ENCODE data around the gene EIPR1.

Gene EIPR1

DNA sequence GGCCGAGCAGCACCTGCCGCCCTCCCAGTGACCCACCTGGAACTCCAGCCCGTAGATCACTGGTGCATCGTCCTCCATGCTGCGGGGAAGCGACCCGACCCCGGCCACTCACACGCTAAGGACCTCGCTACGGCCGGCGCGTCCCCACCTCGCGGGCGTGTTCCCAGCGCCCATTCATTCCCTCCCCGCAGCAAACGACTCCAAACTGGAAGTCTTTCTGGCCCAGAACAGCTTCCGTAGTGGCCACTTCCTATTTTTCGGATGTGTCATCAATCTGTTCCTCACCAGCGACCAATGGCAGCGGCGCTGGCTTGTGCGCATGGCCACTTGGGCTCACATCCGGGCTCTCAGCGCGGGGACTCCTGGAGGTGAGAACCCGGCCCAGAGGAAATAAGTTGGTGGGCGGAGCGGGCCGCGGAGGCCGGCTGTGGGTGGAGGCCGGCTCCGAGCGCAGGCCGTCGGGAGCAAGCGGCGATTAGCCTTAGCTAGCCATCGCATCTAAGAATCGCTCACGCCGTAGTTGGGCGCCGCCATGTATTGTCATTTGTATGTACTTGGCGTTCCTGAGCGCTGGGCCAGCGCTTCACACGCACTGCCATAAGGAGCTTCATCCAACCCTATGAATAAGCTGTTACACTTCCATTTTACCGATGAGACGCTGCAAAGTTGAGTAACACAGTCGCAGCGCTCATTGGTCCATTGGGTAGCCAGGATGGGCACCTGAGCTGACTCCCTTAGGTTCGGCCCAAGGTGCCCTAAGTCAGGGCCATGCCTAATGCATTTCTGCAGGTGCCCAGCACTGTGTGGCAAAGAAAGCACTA lies at the start of gene EIPR1:
Gene EIPR1, minus strand, starts transcription at position 207 of the 821 bp plus-strand sequence. Its CDS starts 129 bp downstream, at position 78.
- peak; percentile 95 for DNase-seq

GRCh38 chr2:3427272-3427671 lies 49.7 kb upstream of the EIPR1 start:
- no peak for DNase-seq

- no peak for DNase-seq
Observed at GRCh38 chr2:3426615-3427014, 49.0 kb upstream of the EIPR1 start.

DNA sequence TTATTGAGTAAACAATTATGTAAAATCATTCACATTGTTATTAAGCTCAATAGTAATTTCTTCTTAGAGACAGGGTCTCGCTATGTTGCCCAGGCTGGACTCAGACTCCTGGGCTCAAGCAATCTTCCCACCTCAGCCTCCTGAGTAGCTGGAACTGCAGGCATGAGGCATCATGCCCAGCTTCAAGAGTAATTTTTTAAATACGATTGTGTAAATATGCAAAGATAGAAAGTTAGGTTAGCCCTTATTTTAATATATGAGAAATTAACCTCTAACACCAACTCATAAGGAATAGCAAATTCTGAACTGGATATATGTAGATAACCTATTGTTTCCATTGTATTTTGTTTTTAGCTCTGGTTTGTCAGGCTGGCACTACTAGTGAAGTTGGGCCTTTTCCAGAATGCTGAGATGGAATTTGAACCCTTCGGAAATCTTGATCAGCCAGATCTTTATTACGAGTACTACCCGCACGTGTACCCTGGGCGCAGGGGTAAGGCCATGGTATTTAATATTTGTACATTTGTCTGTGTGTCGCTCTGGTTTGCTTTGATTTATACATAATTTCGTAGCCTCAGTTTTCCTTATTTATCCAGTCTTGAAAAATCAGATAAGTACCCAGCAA lies 46.7 kb upstream of the EIPR1 start:
- DNase-seq: no peak

- peak; percentile 7 for DNase-seq
Observed at GRCh38 chr2:3423492-3424170, 46.0 kb upstream of the EIPR1 start.

DNA sequence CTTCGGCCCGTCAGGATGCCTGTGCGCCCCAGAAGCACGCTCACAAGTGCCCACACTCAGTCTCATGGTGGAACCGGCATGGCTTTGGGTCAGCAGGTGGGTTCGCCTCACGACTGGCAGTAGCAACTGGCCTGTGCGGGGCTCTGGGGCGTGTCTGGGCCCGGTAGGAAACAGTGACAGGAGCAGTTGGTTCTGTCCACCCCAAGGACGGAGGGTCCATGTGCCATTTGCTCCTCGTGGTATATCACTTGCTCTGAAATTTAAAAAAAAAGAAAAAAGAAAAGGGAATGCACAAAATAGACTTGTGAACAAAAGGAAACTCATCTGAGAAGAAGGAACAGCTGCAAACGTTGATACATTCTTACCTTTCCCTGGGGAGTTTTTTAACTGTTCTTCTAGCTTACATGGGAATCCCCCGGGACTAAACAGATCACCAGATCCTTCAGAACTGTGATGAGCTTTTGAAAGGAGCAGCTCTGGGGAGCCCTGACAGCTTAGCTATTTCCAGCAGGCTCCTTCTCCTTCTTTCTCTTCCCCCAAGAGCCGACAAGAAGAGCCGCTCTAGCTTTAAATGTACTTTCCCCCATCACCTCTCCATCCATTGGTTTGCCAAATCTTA lies 44.7 kb upstream of the EIPR1 start:
- DNase-seq: no peak

DNA sequence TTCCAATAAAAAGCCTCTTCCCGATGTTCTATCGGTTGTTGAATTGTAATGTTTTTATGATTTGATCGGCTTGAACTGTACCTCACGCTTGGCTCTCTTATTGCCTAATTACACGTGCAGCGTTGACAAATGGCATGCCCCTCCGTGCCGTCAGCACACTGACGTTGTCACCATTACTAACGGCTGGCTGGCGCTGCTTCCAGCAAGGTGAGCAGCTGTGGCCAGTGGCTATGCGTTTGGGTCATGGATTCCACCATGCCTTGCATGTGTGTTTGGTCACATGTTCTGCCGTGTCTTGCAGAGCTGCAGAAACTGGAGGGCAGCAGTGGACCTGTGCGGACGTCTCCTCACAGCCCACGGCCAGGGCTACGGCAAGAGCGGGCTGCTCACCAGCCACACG lies 44.0 kb upstream of the EIPR1 start:
- no peak for DNase-seq

DNA sequence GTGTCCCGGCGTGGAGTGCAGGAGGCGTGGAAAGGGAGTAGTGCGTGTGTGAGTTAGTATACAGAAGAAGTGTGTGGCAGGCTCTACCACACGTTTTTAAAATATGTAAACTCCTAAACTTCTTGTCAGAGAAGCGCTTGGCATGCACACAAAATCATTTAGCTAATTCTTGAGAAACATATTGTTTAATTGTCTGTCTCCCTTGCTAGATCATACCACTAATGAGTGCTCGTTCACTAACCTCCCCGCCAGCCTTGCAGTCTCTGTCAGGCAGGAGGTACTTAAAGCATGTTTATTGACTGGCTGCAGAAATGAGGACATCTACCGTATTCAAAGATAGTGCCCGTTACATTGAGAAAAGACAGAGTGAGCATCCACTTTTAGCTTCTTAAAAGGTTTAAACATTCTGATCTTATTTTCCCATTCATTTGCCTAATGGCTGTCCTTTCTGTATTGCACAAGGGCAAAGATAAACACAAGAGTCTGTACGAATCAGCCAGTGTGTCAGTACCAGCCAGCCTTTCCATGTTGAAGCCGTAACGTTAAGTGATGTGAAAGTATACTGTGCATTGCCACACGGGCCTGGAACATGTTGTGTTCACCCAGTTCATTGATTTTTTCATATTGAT lies 43.3 kb upstream of the EIPR1 start:
- DNase-seq: no peak

DNA sequence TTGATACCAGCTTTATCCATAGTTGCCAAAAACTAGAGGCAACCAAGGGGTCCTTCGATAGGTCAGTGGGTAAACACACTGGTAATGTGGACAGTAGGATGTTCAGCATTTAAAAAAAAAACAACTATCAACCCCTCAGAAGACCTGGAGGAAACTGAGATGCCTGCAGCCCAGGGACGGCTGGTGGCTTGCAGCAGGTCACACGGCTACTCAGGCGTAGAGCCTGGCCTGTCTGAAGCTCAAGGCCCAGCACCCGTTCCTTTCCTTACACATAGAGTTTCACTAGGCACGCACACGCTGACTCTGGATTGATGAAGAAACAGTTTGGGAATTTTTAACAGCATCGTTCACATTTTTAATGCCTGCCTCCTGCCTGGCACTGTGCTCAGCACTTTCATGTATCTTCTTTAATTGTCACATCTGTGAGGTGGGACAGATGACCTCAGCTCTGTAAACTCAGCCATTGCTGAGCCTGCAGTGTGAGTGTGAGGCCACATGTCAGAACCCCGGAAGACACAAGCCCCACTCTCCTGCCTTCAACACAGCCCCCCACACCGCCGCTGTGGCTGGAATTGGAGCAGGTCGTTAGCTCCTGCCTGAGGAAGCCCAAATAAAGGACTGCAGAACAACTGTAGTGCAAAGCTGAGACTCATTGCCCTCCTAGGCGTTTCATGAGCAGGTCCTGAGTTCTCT lies 42.6 kb upstream of the EIPR1 start:
- no peak for DNase-seq

GRCh38 chr2:3418766-3419404 lies 41.3 kb upstream of the EIPR1 start:
- no peak for DNase-seq

DNA sequence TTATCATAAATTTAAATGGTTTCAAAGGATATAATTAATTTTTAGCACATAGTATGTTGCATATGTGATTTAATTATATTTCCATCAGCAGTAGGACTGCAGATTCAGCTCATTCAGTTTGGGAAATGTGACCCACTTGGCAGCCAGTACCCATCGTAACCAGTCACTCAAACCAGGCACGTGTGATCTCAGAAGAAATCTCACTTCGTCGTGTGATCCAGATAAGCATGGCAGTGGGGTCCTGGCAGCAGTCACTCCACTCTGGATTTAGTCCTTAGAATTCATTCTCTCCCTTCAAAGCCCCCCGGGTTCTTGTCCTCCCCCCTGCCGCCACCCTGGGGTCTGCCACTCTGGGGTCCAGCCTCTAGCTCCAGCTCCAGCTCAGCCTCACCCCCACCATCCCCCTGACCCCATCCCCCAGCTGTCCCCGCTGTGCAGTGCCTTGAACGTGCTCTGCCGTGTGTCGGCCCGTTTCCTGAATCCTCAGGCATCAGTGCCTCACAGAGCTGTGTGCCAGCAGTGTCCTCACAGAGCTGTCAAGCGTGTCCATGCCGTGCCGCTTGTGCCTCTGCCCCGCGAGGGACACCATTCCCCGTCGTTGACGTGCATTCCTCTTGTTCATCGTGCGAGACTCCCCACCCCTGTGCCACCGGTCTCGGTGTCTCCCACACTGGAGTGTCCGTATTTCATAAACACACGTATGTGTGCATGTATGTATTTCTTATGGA lies 36.7 kb upstream of the EIPR1 start:
- DNase-seq: no peak

DNA sequence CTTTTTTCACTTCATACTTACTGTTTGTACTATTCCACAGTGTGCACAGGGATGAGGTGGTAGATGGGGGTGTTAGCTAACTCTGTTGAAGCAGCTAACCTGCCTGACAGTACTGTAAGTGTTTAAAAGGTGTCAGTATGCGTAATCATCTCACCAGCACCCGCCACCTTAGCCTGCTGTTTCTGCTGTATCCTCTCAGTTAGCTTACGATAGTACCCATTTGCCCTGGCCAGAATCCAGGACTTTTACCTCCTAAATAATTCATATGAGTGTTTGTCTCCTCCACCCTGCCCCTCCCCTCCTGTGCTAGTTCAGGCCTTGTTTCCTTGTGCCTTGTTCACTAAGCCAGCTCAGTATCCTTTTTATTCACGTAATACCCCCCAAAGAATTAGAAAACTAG lies 36.1 kb upstream of the EIPR1 start:
- no peak for DNase-seq

DNA sequence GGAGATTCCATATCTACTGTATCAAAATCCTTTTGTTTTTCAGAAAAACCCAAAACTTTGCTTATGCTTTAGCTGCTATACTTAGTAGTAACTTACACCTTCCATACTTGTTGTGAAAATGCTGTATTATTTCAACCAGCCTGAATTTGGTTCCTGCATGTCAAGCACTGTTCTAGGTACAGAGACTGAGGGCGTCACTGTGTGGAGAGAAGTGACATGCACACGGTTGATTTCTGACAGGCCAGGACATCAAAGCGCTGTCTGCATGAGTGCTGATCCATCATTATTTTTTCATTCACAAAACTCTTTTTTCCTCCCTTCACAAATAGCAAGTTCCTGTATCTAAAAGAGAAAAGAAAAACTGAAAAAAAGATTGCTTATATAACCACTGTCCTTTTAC lies 33.5 kb upstream of the EIPR1 start:
- DNase-seq: no peak

GRCh38 chr2:3409627-3410170 lies 32.1 kb upstream of the EIPR1 start:
- no peak for DNase-seq

DNA sequence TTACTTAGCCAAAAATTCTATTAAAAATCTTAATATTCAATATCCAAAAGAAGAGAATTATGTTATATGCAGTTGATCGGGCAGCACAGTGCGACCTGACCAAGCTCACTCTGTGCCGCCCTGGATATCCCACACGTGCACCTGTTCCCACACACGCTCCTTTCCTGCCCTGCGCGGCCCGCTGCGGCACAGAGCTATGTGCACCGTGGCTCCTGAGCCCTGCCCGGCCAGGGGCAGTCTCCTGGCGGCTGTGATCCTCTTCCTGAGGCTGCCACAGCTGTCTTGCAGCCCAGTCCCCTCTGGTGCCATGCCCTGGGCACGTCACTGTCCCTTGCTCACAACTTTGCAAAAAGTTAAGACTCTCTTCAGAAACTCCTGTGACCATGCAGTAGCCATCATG lies 31.2 kb upstream of the EIPR1 start:
- no peak for DNase-seq

GRCh38 chr2:3406501-3406900 lies 28.9 kb upstream of the EIPR1 start:
- no peak for DNase-seq

- no peak for DNase-seq
Observed at GRCh38 chr2:3405876-3406275, 28.3 kb upstream of the EIPR1 start.

- DNase-seq: no peak
Observed at GRCh38 chr2:3405307-3405706, 27.7 kb upstream of the EIPR1 start.

DNA sequence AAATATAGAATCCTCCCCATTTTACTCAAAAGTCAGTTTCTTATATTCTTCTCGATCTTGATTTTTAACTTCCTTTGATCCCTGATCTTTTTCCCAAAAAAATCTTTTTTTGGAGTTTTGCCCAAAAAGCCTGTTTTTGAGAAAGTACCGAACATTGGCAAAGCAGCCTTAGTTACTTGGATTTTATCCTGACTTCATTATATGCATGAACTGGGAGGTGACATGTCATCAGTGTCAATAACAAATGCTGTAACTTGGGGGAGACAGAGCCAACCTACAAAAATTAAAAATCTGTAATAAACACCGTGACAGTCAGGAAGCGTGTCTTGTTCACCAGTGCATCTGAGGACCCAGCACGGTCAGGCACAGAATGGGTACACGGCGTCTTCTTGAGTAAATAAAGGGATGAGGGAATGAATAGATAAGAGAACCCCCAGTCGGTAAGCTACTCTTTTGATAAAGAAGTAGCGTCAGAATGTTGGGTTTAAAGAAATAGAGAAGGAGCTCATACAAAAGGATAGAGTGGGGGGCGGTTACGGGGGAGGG lies 26.8 kb upstream of the EIPR1 start:
- no peak for DNase-seq

GRCh38 chr2:3403587-3404334 lies 26.1 kb upstream of the EIPR1 start:
- DNase-seq: no peak

Measured in NCI-H1105 treated with DMSO at 0.1 percent for 48 hours (cell line).